ENCODE data around the gene ZNF837.
"Not testable (repeated sequence)": the region's sequence is repeated elsewhere in the genome, so short reads cannot be mapped to it uniquely, and the experiment has no call there.

ZNF837 gene

DNA sequence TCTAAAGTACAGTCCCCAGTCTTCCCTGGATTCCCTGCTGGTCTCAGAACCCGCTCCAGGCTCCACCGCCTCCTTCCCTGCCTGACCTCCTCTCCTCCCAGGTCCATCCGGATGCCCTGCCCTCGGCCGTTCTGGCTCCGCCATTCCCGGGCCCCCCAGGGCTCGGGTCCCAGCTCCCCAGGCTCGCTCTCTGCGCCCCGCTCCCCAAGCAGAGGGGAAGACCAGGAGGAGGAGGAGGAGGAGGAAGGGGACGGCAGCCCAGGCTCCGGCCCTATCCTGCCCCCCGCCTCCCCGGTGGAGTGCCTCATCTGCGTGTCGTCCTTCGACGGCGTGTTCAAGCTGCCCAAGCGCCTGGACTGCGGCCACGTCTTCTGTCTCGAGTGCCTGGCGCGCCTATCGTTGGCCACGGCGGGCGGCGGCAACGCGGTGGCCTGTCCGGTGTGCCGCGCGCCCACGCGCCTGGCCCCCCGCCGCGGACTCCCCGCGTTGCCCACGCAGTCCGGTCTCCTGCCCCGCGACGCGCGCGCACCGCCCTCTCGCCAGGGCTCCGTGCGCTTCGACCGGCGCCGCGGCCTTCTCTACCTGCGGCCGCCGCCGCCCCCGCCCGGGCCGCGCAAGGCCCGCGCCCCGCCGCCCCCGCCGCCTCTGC lies 15.3 kb upstream of the ZNF837 start:
- no peak for DNase-seq (ENCODE audit: low spot score)

DNA sequence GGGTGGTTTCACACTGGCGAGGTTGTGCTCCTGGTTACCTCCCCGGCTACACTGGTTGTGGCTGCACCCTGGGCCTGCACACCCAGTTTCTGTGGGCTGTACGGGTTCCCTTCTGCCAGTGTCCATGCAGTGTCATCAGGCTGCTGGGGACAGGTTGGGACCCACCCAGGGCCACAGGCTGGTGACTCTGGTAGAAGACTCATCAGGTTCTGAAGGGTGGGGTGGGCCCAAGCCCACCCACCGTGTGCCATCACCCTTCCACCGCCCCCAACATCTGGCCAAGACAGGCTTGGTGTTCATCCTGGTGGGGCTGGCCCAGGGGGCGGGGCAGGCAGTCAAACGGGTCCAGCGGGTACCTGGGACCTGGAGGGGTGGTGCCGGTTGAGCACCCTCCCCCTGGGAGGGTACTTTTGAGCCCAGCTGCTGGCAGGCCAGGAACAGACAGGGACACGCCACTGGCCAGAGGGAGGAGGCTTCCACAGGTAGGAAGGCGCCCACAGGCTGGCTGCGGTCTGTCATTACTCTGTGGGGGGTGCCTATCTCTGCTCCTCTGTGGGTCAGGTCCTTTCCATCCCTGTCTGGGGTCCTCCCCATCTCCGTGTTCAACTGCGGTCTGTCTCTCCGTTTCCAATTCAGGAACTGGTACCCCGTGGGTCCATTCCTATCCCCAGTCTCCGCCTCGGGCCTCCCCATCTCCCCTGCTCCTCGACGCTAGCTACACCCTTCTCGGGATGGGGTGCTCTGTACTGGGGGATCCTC lies 14.6 kb upstream of the ZNF837 start, which contains the start of gene RNF225:
RNF225 (plus strand) TSS at position 437 of the 759 bp plus-strand sequence. CDS start 434 bp downstream, outside the sequence.
- no peak for DNase-seq (ENCODE audit: low spot score)

DNA sequence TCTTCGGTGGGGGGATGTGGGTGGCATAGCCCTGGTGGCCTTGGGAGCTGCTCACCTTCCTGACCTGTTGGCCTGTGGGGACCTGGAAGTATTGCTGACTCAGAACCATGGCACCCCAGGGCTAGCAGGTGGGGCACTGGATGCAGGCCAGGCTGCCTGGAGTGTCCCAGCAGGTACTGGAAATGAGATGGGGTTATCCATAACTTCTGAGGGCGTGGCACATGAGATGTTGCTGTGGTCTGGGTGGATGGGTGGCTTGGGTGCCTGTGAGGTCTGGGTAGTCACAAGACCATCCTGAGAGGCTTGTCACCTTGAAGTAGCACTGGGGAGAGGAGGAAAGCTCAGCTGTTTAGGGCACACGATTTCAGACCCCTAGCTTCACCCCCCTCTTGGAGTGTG lies 14.0 kb upstream of the ZNF837 start:
- no peak for DNase-seq (ENCODE audit: low spot score)

DNA sequence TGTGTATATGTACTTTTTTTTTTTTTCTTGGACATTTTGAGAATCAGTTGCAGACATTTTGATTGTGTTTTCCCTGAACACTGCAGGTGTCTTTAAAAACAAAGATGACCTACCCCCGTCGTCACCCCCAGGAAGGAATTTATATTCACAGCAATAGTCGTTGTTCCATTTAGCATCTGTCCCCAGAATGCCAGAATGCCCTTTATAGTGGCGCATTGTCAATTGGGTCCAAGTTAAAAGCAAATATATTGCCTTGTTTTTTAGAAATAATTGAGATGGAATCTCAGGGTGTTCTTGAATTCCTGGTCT lies 12.8 kb upstream of the ZNF837 start:
- no peak for DNase-seq (ENCODE audit: low spot score)

DNA sequence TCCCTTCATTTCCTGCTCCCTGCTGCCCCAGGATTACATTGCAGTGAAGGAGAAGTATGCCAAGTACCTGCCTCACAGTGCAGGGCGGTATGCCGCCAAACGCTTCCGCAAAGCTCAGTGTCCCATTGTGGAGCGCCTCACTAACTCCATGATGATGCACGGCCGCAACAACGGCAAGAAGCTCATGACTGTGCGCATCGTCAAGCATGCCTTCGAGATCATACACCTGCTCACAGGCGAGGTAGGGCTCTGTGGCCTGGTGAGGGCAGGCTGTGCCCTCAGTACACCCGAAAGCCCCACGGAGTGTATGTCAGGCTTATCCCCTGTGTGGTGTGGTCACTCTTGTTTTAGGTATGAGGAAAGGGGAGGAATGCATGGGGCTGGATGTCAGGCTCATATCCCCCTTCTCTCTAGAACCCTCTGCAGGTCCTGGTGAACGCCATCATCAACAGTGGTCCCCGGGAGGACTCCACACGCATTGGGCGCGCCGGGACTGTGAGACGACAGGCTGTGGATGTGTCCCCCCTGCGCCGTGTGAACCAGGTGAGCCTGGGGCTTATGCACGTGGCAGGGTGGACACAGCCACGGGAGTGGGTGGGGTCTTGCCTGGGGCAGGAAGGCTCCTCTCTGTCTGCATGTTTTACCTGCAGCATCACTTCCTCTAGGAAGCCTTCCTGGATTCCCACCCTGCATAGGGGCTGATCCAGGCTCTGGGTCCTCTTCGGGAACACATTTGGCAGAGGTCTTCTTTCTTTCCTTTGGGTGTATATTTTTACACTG lies 12.3 kb upstream of the ZNF837 start:
- no peak for DNase-seq (ENCODE audit: low spot score)

DNA sequence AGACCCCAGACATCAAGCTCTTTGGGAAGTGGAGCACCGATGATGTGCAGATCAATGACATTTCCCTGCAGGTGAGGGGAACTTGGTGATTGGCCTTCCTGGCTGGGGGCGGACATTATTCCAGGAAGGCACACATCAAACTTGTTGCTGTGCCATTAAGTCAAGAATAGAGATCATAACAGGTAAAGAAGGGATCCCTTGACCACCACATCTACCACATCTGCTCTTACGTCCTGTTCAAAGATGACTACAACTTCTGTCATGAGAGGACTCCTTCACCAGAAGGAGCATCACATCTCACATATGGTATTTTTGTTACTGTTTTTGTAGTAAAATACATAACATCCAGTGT lies 7.3 kb upstream of the ZNF837 start:
- no peak for DNase-seq (ENCODE audit: low spot score)

DNA sequence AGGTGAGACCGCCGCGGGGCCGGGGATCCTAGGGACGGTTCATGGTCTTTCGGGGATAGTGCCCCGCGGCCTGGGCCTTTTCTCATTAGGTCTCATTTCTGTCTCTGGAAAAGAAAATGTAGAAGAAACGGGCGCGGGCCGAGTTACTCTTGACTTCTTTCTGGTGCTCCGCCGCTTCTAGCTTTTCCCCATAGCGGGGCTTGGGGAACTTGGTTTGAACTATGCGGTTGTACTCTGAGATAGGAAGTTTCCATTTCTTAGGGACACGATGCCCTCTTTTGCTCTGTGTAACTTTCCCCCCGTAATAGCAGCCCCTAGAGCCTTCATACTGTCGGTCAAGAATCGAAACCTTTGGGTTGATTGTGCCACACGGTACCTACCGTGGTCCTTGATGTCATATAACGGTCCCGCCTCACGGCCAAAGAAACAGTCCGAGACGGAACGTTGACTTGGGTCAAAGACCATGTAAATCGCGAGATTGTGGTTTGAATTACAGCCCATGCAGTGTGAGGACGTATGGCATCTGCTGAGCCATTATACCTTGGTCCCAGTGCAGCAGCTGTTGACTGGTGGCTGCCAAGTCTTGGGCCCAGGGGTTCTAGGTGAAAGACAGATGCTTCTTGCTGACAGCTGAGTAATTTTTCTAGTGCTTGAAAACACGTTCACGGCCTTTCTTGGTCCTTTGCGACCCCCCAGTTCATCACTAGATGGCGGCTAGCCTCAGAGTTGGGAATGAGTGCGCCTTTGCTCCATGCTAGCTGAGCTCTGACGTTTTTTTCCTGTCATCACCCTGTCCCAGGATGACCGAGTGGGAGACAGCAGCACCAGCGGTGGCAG lies 6.7 kb upstream of the ZNF837 start:
- no peak for DNase-seq (ENCODE audit: low spot score)

DNA sequence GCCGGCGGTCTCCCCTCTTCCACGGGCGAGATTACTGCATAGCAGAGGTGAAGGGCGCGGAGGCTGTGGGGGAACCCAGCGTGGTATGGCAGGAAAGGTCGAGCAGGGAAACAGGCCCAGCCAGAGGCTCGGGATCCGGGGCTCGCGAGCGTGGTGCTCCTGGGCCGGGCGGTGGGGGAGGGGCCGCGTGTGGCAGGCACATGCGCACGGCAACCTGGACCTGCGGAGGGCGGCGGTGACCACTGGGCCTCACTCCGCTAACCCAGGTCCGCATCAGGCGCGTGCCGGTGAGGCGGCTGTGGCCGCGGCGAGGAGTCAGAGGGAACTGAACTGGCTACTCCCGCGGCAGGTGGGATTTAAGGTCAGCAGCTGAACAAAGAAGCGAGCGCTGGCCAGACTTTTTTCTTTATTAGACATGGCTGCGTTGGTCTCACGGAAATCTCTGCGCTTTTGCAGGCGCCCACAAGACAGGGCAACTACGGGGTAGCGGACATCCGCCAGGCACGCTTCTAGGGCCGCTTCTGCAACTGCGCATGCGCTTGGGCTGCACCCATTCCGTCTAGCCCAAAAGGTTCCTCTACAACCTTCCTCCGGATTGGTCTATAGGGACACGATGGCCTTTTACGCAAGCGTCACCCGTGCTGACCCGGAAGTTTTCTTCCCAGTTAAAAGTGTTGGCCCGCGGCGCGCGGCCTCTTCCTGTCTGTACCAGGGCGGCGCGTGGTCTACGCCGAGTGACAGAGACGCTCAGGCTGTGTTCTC lies 5.9 kb upstream of the ZNF837 start, which contains the start of gene RPS5:
RPS5 (plus strand) TSS at position 694 of the 762 bp plus-strand sequence. CDS start 869 bp downstream, outside the sequence.
- DNase-seq (ENCODE audit: low spot score), result peak; percentile 99

DNA sequence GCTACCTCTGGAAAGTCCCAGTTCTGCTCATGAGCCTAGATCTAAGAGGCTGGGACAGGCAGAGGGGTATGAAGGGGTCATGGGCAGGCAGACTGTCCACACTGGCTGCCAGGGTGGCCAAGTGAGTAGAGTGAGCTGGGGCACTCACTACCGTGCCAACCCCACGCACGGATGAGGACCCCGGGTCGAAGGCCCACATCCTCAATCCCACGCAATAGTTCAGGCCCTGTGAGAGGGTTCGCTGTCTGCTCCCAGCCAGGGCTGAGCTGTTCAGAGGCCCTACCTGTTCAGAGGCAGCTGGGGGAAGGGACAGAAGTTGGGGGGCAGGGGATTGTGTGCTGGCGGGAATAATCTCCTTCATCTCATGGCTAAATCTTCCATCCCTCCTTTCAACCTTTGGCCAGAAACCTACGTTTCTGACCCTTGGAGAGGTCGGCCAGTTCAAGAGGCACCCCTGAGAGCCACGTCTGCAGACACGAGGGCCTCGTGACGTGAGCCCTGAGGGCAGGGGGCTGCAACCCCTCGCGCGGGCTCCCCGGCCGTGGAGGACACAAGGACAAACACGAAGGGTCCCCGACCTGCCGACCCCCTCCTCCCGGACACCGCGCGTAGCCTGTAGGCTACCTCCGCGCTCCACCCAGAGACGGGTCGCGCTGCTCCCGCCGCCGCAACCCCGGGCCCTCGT lies 5.2 kb upstream of the ZNF837 start:
- no peak for DNase-seq (ENCODE audit: low spot score)

DNA sequence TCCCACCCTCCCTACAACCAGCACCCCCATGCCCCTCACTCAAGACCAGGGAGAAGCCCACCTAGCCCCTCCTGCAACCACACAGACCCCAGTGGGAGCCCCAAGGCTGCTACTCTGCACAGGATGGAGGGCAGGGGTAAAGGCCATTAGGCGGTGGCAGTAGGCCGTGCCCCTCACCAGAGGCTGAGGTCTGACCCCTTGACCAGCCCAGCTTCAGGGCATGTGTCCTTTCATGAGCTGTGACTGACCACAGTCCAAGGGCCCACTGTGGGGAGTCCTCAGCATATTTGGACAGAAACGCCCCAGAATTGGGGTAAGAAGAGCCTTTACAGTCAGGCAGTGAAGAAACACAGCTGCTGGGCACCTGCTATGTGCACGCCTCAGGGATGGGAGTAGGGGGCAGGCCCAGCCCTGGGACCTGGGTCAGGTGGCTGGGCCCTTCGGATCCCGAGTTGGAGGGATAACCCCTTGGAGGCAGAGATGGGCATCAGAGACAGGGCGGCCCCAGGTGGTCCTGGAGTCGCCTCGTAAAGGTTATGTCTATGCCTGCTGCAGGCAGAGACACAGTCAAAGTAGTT lies 4.6 kb upstream of the ZNF837 start:
- DNase-seq (ENCODE audit: low spot score), result no peak

DNA sequence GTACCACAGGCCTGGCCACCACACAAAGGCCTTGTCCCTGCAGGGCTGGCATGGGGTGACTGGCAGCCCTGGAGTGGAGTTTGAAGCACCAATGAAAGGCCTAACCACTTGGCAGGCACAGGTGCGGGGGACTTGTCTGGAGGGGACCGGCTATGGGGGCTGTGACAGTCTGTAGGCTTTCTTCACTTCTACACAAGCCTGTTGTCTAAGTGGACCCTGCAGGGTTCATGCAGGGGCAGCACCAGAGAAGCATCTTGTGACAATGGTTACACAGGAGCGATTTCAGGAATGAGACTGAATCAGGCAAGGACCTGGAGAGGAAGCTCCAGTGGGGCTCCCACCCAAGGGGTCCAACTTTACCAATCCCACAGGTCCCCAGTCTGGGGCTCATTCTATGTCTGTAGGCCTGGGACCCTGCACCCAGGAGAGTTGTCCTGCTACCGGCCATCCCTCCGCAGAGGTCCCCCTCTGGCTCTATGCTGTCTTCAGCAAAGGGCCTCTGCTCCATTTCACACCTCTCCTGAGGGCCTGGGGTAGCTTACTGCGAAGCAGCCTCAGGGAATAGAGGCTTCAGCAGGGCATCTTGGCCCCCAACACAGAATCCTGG lies 2.3 kb upstream of the ZNF837 start:
- no peak for DNase-seq (ENCODE audit: low spot score)

DNA sequence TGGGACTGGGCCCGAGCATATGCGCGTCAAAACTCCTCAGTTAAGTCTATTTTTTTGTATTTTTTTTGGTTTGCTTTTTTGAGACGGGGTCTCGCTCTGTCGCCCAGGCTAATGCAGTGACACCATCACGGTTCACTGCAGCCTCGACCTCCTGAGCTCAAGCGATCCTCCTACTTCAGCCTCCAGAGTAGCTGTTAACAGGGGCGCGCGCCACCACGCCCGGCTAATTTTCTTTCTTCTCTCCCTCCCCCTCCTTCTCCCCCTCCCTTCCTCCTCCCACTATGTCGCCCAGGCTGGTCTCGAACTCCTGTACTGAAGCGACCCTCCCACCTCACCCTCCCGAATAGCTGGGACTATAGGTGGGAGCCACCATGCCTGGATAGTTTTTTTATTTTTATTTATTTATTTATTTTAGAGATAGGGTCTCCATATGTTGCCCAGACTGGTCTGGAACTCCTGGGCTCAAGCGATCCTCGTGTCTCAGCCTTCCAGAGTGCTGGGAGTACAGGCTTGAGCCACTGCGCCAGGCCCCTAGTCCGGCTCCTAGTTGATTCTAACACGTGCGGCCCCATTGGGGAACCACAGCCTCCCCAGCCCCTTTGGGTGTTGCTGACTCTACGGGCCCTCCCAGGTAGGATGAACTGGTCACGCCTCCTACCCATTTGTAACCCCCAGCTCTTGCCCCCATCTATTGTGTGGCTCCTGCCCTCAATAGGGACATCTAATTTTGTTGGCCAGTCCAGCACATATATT lies 806 bp upstream of the ZNF837 start:
- no peak for DNase-seq (ENCODE audit: low spot score)

DNA sequence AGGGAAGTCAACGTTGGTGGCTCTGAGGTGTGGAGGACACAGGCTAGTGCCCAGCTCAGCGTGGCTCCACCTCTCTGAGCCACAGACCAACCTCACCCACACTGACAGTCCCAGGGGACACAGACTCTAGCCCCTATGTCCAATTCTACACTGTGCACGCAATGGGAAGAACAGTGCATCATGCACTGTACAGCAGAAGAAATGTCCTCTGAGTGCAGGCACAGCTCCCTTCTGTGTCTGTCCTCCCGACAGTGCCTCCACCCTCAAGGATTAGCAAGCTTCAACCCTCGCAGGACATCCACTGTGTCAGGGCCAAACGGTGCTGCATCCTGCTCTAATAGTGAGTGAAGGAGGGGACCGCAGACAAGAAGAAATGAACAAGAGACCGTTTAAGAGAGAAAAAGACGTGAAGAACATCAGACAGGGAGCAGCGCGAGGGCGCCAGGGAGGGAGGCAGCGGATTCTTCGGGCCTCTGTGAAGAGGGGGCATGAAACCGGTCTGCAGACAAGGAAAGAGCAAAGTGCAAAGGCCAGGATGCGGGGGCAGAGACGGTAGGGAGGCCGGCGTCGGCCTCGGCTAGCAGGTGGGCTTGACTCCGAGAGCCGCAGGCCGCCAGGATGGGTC lies 681 bp downstream of the ZNF837 start:
- no peak for DNase-seq (ENCODE audit: low spot score)

DNA sequence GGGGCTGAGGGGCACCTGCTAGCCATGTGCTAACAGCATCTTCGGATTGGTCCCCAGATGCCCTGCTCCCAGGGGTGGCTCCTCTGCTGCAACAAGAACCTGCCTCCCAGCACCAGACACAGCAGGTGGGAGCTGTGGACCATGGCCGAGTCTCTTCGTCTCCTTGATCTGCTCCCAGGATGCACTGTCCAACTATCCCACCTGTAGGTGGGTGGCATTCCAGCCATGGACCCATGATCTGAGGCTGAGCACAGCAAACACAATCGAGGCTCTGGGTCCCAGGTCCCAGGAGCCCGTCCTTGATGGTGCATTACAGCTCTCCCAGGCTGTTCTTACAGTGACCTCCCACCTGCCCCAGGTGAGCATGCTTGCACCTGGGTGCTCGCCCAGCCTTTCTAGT lies 1.6 kb downstream of the ZNF837 start:
- no peak for DNase-seq (ENCODE audit: low spot score)

DNA sequence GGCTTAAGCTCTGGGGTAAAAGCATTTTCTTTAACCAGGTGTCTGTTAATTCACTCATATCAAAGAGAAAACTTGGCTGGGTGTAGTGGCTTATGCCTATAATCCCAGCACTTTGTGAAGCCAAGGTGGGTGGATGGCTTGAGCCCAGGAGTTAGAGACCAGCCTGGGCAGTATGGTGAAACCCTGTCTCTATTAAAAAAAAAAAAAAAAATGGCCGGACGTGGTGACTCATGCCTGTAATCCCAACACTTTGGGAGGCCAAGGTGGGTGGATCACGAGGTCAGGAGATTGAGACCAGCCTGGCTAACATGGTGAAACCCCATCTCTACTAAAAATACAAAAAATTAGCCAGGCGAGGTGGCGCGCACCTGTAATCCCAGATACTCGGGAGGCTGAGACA lies 4.1 kb downstream of the ZNF837 start:
- DNase-seq (ENCODE audit: low spot score), result not testable (repeated sequence)

DNA sequence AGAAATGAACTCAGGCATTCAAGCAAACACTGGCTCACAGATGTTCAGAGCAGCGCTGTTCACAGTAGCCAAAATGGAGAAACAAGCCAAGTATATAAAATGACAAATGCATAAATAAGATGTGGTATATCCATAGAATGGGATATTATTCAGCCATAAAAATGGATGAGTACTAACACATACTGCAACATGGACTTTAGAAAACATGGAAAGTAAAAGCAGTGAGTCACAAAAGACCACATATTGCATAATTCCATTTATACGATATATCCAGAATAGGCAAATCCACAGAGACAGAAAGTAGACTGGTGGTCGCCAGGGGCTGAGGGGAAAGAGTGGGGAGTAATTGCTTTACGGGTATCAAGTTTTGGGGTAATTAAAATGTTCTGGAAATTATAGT lies 6.6 kb downstream of the ZNF837 start:
- DNase-seq (ENCODE audit: low spot score), result no peak

DNA sequence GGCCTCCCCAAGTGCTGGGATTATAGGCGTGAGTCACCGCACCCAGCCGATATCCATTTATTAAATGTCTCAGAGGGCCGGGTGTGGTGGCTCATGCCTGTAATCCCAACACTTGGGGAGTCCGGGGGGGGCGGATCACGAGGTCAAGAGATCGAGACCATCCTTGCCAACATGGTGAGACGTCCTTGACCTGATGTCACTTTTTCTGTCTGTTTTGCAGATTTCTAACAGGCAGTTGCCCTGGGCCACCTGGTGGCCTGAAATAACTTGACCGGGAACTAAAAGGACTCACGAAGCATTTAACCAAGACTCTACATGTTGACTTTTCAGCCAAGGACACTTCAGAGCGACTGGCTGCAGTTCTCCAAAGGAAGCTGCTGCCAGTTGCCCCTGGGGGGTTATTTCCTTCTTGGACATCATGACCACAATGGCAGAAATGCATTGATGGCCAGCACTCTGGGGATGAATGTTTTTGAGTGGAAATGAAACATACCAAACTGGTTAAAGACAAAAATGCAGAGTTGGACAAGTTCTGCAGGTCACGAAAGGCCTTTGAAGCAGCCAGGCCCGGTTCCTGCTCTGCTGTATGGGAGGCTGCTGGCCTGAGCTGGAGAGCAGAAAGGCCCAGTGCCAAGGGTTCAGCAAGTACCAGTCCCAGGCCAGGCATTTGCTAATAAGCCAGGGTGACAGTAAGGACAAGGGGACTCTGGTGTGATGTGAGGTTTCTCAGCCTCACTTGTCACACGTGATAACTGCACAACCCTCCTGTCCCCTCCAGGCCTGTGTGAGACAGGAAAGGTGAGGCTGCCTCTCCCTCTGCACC lies 8.3 kb downstream of the ZNF837 start:
- DNase-seq (ENCODE audit: low spot score), result no peak
